H1 (cell line): ENCODE measurements around the gene NODAL. TPM values are rescaled to one million over a fixed set of nuclear protein-coding genes. Genes with fewer than 3 reads are reported as not detected.

Experiments
- RXRA ChIP-seq: IDR thresholded peaks from 2 replicates; pipeline ENCODE4 v1.6.1; 2011; ENCODE audit warnings: low read depth, mild to moderate bottlenecking, low read length, moderate library complexity; ENCODE audit not compliant: insufficient read depth
- SP2 ChIP-seq: IDR thresholded peaks from 2 replicates; pipeline ENCODE4 v1.6.1; 2012; ENCODE audit warnings: mild to moderate bottlenecking, low read length, inconsistent platforms
- polyA plus RNA-seq, 7 experiments: library from polyadenylated mRNA; depleted of rRNA in 3 of 7; stranded (reverse) in 5 of 7; unstranded in 2 of 7; fragments of >200 nt in 5 of 7; fragments of 200-250 nt in 2 of 7; gene quantifications; 1 replicate in 5 of 7; 2 replicates in 1 of 7; 4 replicates in 1 of 7; pipeline versions ENCODE4 v1.2.1 to v1.2.3, GENCODE V29; 2011 to 2013; ENCODE audit warnings: missing spikeins in 2 of 7, mixed read lengths in 2 of 7
- total RNA-seq: library from RNA; stranded (reverse); fragmentation: NEBNext Ultra II Directional; extraction: Animal tissue kit (Norgen Biotek cat#: 25700); gene quantifications from 2 replicates; pipeline ENCODE4 v1.2.1, GENCODE V29; 2021

NODAL gene
- total and polyA plus RNA-seq, 2 of the 8 experiments (the other 6 are each of a cell fraction or from before 2014, with no cell fraction given) = 2.0 to 7.3 TPM

GRCh38 chr10:70441161-70441894 lies at the start of gene NODAL (continued):
- TF ChIP-seq SP2 (no peak), RXRA (no peak)
